ENCODE data around the gene FAM174B. TPM values are rescaled to one million over a fixed set of nuclear protein-coding genes. Genes with fewer than 3 reads are reported as not detected.

Gene FAM174B
- total RNA-seq, 2 experiments from 2014 or later: 3.4 to 3.6 TPM

DNA sequence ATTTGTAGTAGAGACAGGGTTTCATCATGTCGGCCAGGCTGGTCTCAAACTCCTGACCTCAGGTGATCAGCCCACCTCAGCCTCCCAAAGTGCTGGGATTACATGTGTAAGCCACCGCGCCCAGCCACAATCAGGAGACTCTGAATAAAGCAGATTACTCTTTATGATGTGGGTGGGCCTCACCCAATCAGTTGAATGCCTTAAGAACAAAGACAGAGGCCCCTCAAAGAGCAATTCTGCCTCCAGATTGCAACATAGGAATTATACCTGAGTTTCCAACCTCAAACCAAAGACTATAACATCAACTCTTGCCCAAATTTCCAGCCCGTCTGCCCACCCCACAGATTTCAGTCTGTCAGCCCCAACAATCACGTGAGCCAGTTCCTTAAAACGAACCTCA lies 18.8 kb upstream of the FAM174B start:
- H3K27ac Mint-ChIP-seq: no peak overlapping the region
- POLR2A ChIA-PET: no interaction called here
- Histone ChIP-seq H3K9me3 (ENCODE audit: control insufficient read depth in 1 of 2, insufficient read depth in 1 of 2, low read length in 2 of 2) (no peaks in the 10 kb centered on the region), H3K36me3 (ENCODE audit: insufficient read depth, low read length) (no peaks in the 10 kb centered on the region), H3K27me3 (ENCODE audit: control insufficient read depth in 1 of 2, insufficient read depth in 2 of 2, low read length in 2 of 2) (peaks cover 0 to 2% of the 10 kb centered on the region in 2 experiments), H3K4me1 (ENCODE audit: insufficient read depth, low read length) (no peaks in the 10 kb centered on the region), H3K4me3 (ENCODE audit: low read length) (no peak overlapping the region), H3K27ac (ENCODE audit: low read depth in 1 of 2, low read length in 2 of 2) (no peak overlapping the region)
- no peak for TF ChIP-seq CTCF (IDR thresholded peaks at IDR 0.05)
- CTCF ChIA-PET: no interaction called here
- H3K36me3 Mint-ChIP-seq (ENCODE audit: low read depth): no peaks in the 10 kb centered on the region
- no peak for ATAC-seq (ENCODE audit: poor library complexity)
- no peak overlapping the region for H3K4me3 Mint-ChIP-seq
- no peaks in the 10 kb centered on the region for H3K4me1 Mint-ChIP-seq (ENCODE audit: low read depth)
- peaks cover 16% of the 10 kb centered on the region for H3K27me3 Mint-ChIP-seq
- peaks cover 2% of the 10 kb centered on the region for H3K9me3 Mint-ChIP-seq
- no peak for DNase-seq
- intact Hi-C loops (cut with DNase I, micrococcal nuclease): no loop called here

DNA sequence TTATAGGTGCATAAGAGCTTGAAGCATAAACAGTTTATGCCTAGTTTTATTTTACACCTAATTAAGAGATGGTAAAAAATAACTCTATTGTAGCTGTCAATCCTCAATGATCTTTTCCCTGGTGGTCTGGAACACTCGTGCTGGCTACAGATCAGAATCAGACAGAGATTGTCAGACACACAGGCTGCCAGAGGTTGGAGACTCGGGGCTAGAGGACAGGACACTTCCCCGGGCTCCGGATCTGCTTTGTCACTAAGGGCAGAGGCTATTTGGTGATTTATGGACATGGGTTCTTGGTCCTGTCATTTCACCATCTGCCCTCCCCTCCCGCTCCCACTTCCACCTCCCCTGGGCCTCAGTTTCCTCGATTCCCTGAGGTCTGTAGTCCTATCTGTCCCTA lies 16.5 kb upstream of the FAM174B start:
- Histone ChIP-seq H3K27me3 (ENCODE audit: control insufficient read depth in 1 of 2, insufficient read depth in 2 of 2, low read length in 2 of 2) (peaks cover 0 to 4% of the 10 kb centered on the region in 2 experiments), H3K4me1 (ENCODE audit: insufficient read depth, low read length) (no peaks in the 10 kb centered on the region), H3K27ac (ENCODE audit: low read depth in 1 of 2, low read length in 2 of 2) (no peak overlapping the region), H3K36me3 (ENCODE audit: insufficient read depth, low read length) (no peaks in the 10 kb centered on the region), H3K4me3 (ENCODE audit: low read length) (no peak overlapping the region), H3K9me3 (ENCODE audit: control insufficient read depth in 1 of 2, insufficient read depth in 1 of 2, low read length in 2 of 2) (no peaks in the 10 kb centered on the region)
- Mint-ChIP-seq H3K27me3 (peaks cover 5% of the 10 kb centered on the region), H3K4me3 (no peak overlapping the region), H3K36me3 (ENCODE audit: low read depth) (no peaks in the 10 kb centered on the region), H3K9me3 (peaks cover 2% of the 10 kb centered on the region), H3K27ac (no peak overlapping the region), H3K4me1 (ENCODE audit: low read depth) (no peaks in the 10 kb centered on the region)
- no peak for ATAC-seq (ENCODE audit: poor library complexity)
- CTCF ChIA-PET: no interaction called here
- intact Hi-C loops (cut with DNase I, micrococcal nuclease): no loop called here
- POLR2A ChIA-PET: no interaction called here
- no peak for TF ChIP-seq CTCF (IDR thresholded peaks at IDR 0.05)
- DNase-seq: no peak

DNA sequence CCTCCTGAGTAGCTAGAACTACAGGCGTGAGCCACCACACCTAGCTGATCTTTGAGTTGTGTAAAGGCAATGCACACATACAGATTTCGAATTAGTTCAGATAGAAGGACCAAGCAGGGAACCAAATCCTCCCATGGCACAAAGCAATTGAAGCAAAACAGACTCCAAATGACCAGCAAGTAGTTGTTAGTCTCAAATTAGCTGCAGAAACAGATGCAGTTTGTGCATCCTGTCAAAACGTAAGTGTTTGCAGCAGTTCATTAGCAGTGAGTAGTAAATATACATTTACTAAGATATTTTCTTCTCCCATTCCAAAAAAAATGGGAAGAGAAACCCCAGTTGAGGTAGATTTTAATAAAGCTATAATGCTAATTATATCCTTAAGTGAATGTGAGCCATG lies 15.8 kb upstream of the FAM174B start:
- Mint-ChIP-seq H3K9me3 (no peaks in the 10 kb centered on the region), H3K27me3 (peaks cover 2% of the 10 kb centered on the region), H3K27ac (no peak overlapping the region), H3K4me3 (no peak overlapping the region), H3K4me1 (ENCODE audit: low read depth) (no peaks in the 10 kb centered on the region), H3K36me3 (ENCODE audit: low read depth) (no peaks in the 10 kb centered on the region)
- Histone ChIP-seq H3K36me3 (ENCODE audit: insufficient read depth, low read length) (no peaks in the 10 kb centered on the region), H3K4me3 (ENCODE audit: low read length) (no peak overlapping the region), H3K4me1 (ENCODE audit: insufficient read depth, low read length) (no peaks in the 10 kb centered on the region), H3K9me3 (ENCODE audit: control insufficient read depth in 1 of 2, insufficient read depth in 1 of 2, low read length in 2 of 2) (no peaks in the 10 kb centered on the region), H3K27ac (ENCODE audit: low read depth in 1 of 2, low read length in 2 of 2) (no peak overlapping the region), H3K27me3 (ENCODE audit: control insufficient read depth in 1 of 2, insufficient read depth in 2 of 2, low read length in 2 of 2) (peaks cover 2 to 4% of the 10 kb centered on the region in 2 experiments)
- intact Hi-C loops (cut with DNase I, micrococcal nuclease): no loop called here
- TF ChIP-seq CTCF (IDR thresholded peaks at IDR 0.05): no peak
- ChIA-PET POLR2A (no interaction called here), CTCF (no interaction called here)
- ATAC-seq (ENCODE audit: poor library complexity): no peak
- DNase-seq: no peak

Data from CD4-positive, alpha-beta T cell (primary cell).